K562 (cell line): ENCODE results near the gene YIPF4. TPM values are rescaled to one million over a fixed set of nuclear protein-coding genes. Genes with fewer than 3 reads are reported as not detected.

ENCODE experiments used
- ATAC-seq: fragments of 200-7000 bp; cut with Tn5 transposase; 3 replicates; pipeline ENCODE4 v1.9.1; 2020; ENCODE audit warnings: moderate library complexity
- Bru-seq: library from RNA; stranded (reverse); fragments of 400-500 nt; gene quantifications from one replicate; lab custom pipeline; 2021; lab: Mats Ljungman, UMichigan
- BruChase-seq, 2 experiments: library from RNA; stranded (reverse); fragments of 400-500 nt; gene quantifications; one replicate each; lab custom pipeline; 2021; lab: Mats Ljungman, UMichigan
- BruUV-seq: library from RNA; stranded (reverse); fragments of 400-500 nt; replicated peaks from 2 replicates; lab custom pipeline; 2021; lab: Mats Ljungman, UMichigan
- CTCF ChIA-PET: fragments of 300-600 bp; formaldehyde crosslinking; extraction: SDS; loops from one replicate; lab custom pipeline; 2021; ENCODE audit warnings: low intra/inter-chr PET ratio; lab: Yijun Ruan, JAX
- POLR2A ChIA-PET: fragments of 300-600, 350-650 bp; sonication (Branson Sonifier 250); formaldehyde crosslinking; extraction: SDS; loops from one replicate; lab custom pipeline; 2021; ENCODE audit warnings: antibody characterized with exemption, inconsistent platforms; lab: Yijun Ruan, JAX
- DNase-seq, 4 experiments: peaks; one replicate each; pipeline versions ENCODE4 v3.0.0 to v3.0.0-alpha.2; 2011 to 2018; ENCODE audit warnings: low spot score in 3 of 4, mixed read lengths in 3 of 4; ENCODE audit errors: extremely low read depth in 1 of 4
- FAIRE-seq: peaks from 2 replicates; lab custom pipeline; 2011; peaks lifted over from hg19 to GRCh38; lab: Jason Lieb, UNC
- H2AFZ ChIP-seq: 2 replicates; pipeline ENCODE4 v1.6.0; 2011; ENCODE audit warnings: low read depth, low read length, control low read depth, inconsistent platforms
- H3K27ac ChIP-seq: fragments of 200-600 bp; 3 replicates; pipeline ENCODE4 v1.8.0; 2011; ENCODE audit warnings: low read depth, mild to moderate bottlenecking, control low read depth, inconsistent platforms, low read length, moderate library complexity, mixed read lengths; ENCODE audit errors: extremely low read depth
- H3K27me3 ChIP-seq, 2 experiments: fragments of 300-600 bp in 1 of 2; 2 replicates in 1 of 2; 3 replicates in 1 of 2; pipeline versions ENCODE4 v1.6.0 to v1.8.0; 2011; ENCODE audit warnings: inconsistent platforms in 2 of 2, low read length in 2 of 2, mild to moderate bottlenecking in 1 of 2, mixed read lengths in 1 of 2, moderate library complexity in 1 of 2; ENCODE audit not compliant: control insufficient read depth in 2 of 2, insufficient read depth in 2 of 2
- H3K36me3 ChIP-seq: fragments of 300-600 bp; 3 replicates; pipeline ENCODE4 v1.8.0; 2011; ENCODE audit warnings: mild to moderate bottlenecking, low read length, inconsistent platforms; ENCODE audit not compliant: control insufficient read depth, insufficient read depth
- H3K4me1 ChIP-seq, 2 experiments: fragments of 200-600 bp in 1 of 2; replicated peaks in 1 of 2; 2 replicates in 1 of 2; 3 replicates in 1 of 2; pipeline versions ENCODE4 v1.5.1 to v1.8.0; 2011; ENCODE audit warnings: inconsistent platforms in 2 of 2, low read length in 2 of 2, mild to moderate bottlenecking in 1 of 2, mixed read lengths in 1 of 2, moderate library complexity in 1 of 2; ENCODE audit not compliant: control insufficient read depth in 2 of 2, insufficient read depth in 2 of 2
- H3K4me2 ChIP-seq: 2 replicates; pipeline ENCODE4 v1.6.1; 2011; ENCODE audit warnings: low read length, control low read depth, inconsistent platforms, mixed read lengths; ENCODE audit not compliant: insufficient read depth
- H3K4me3 ChIP-seq: fragments of 200-600 bp; sonication (generic), shearing (Covaris generic); 2 replicates; pipeline ENCODE4 v1.5.1; 2016; ENCODE audit warnings: control low read depth, inconsistent platforms
- H3K79me2 ChIP-seq: fragments of 200-600 bp; 3 replicates; pipeline ENCODE4 v1.8.0; 2011; ENCODE audit warnings: low read length, inconsistent platforms; ENCODE audit not compliant: control insufficient read depth, insufficient read depth
- H3K9ac ChIP-seq, 2 experiments: 2 replicates each; pipeline versions ENCODE4 v1.6.0 to v1.6.1; 2011; ENCODE audit warnings: low read depth in 2 of 2, low read length in 2 of 2, control low read depth in 1 of 2, inconsistent platforms in 1 of 2, mild to moderate bottlenecking in 1 of 2, mixed read lengths in 1 of 2; ENCODE audit not compliant: insufficient read depth in 1 of 2
- H3K9me1 ChIP-seq: one replicate; pipeline ENCODE4 v1.6.0; 2011; ENCODE audit warnings: inconsistent platforms, mild to moderate bottlenecking, low read length, moderate library complexity; ENCODE audit not compliant: control insufficient read depth, insufficient read depth
- H3K9me3 ChIP-seq: replicated peaks from 2 replicates; pipeline ENCODE4 v1.5.1; 2011; ENCODE audit warnings: low read depth, low read length, inconsistent platforms; ENCODE audit not compliant: control insufficient read depth, insufficient read depth
- H4K20me1 ChIP-seq: replicated peaks from 2 replicates; pipeline ENCODE4 v1.6.1; 2011; ENCODE audit warnings: low read length, inconsistent platforms, mixed read lengths; ENCODE audit not compliant: control insufficient read depth, insufficient read depth
- BRCA1 ChIP-seq, 2 experiments: fragments of 450-650 bp in 1 of 2; sonication (generic) in 1 of 2; formaldehyde crosslinking in 1 of 2; IDR thresholded peaks; 2 replicates each; pipeline versions ENCODE4 v1.5.0 to v1.6.1; 2017 to 2020; ENCODE audit warnings: mild to moderate bottlenecking in 1 of 2, missing genetic modification reagents in 1 of 2
- CBFA2T2 ChIP-seq: fragments of 450-650 bp; conservative IDR thresholded peaks from 2 replicates; pipeline ENCODE4 v1.6.1; 2017; ENCODE audit warnings: mild to moderate bottlenecking
- CHD2 ChIP-seq: IDR thresholded peaks from 2 replicates; pipeline ENCODE4 v1.6.1; 2011; ENCODE audit warnings: low read depth, low read length
- GTF2A2 ChIP-seq: IDR thresholded peaks from 2 replicates; pipeline ENCODE4 v1.6.1; 2016; ENCODE audit warnings: mild to moderate bottlenecking, missing genetic modification characterization, missing compliant biosample characterization
- NELFE ChIP-seq: IDR thresholded peaks from 2 replicates; pipeline ENCODE4 v1.6.1; 2011; ENCODE audit warnings: mild to moderate bottlenecking; ENCODE audit not compliant: insufficient read depth, insufficient read length
- POLR2A ChIP-seq: fragments of 450-650 bp; conservative IDR thresholded peaks from 2 replicates; pipeline ENCODE4 v1.6.1; 2016
- TBP ChIP-seq: optimal IDR thresholded peaks from 2 replicates; pipeline ENCODE3; 2011; ENCODE audit warnings: low read depth, low read length, improper control_type of control experiment
- ZNF212 ChIP-seq: fragments of 450-650 bp; formaldehyde crosslinking; IDR thresholded peaks from 2 replicates; pipeline ENCODE4 v1.4.0; 2020; ENCODE audit warnings: mild to moderate bottlenecking
- ZNF75A ChIP-seq: fragments of 450-650 bp; formaldehyde crosslinking; IDR thresholded peaks from 2 replicates; pipeline ENCODE4 v1.4.0; 2020; ENCODE audit warnings: mild to moderate bottlenecking
- WGBS: fragments of 100-300 bp; shearing (Covaris generic); methylation state at CpG from one replicate; pipeline ENCODE4 v1.1.6; 2016; ENCODE audit warnings: low coverage, mixed read lengths; ENCODE audit not compliant: insufficient coverage; ENCODE audit errors: missing lambda C conversion rate; 5-methylcytosine and 5-hydroxymethylcytosine counted together
- in situ Hi-C: fragments of 300-500 bp; cut with MboI; formaldehyde crosslinking; loops from 4 replicates; pipeline ENCODE4 v1.15.0; 2018; ENCODE audit warnings: inconsistent platforms, mixed read lengths
- intact Hi-C: fragments of 100-400 bp; cut with micrococcal nuclease; formaldehyde crosslinking; loops from 2 replicates; pipeline ENCODE4 v1.14.2; 2022
- long read RNA-seq, 3 experiments: library from polyadenylated mRNA in 2 of 3; library from RNA in 1 of 3; unstranded in 2 of 3; stranded (forward) in 1 of 3; transcript quantifications; one replicate each; pipeline ENCODE4 v2.0.0, GENCODE V29; 2019 to 2022
- polyA minus RNA-seq, 3 experiments: library from RNA; depleted of rRNA, polyadenylated mRNA; stranded (reverse); fragments of >200 nt; gene quantifications; 2 replicates each; pipeline ENCODE4 v1.2.3, GENCODE V29; 2011
- polyA plus RNA-seq, 8 experiments: library from polyadenylated mRNA; depleted of rRNA in 4 of 8; stranded (reverse) in 5 of 8; unstranded in 3 of 8; fragments of >200 nt; fragmentation: Nextera tagmentation in 2 of 8; fragmentation: Illumina TruSeq in 1 of 8; extraction: Ambion mirVana in 2 of 8; extraction: Trizol in 1 of 8; gene quantifications; 2 replicates each; pipeline versions ENCODE4 v1.2.1 to v1.2.3, GENCODE V29; 2011 to 2014; ENCODE audit warnings: inconsistent platforms in 1 of 8, missing spikeins in 1 of 8
- total RNA-seq, 7 experiments: library from RNA; depleted of rRNA in 6 of 7; stranded (reverse); fragments of >200 nt in 6 of 7; fragmentation: Illumina TruSeq in 2 of 7; extraction: Trizol in 2 of 7; gene quantifications; 2 replicates each; pipeline versions ENCODE4 v1.2.1 to v1.2.3, GENCODE V29; 2011 to 2021; ENCODE audit warnings: low replicate concordance in 1 of 7
- TF ChIP-seq, protein P1 (sequence below): IDR thresholded peaks from 3 replicates; pipeline ENCODE4 v1.6.1; 2011; ENCODE audit warnings: borderline replicate concordance, mild to moderate bottlenecking; ENCODE audit not compliant: insufficient read length, insufficient read depth
- TF ChIP-seq, protein P2 (sequence below): fragments of 450-650 bp; formaldehyde crosslinking; IDR thresholded peaks from 2 replicates; pipeline ENCODE4 v1.4.0; 2020; ENCODE audit warnings: mild to moderate bottlenecking, moderate library complexity

YIPF4 gene
- total RNA-seq (2011; cell fraction: chromatin; rRNA removed; ENCODE audit: low replicate concordance), result 9.1 and 41.3 TPM in 2 replicates
- total RNA-seq (2011; cell fraction: nucleolus; rRNA removed), result 6.1 and 6.3 TPM in 2 replicates
- total RNA-seq (2011; cell fraction: nucleoplasm; rRNA removed), result 10.7 and 20.3 TPM in 2 replicates
- total RNA-seq (2014; rRNA removed) (7.0 and 8.6 TPM in 2 replicates), total RNA-seq (2014; rRNA removed; fragmentation: Illumina TruSeq; extraction: Trizol) (39.6 and 51.0 TPM in 2 replicates), total RNA-seq (2015; rRNA removed; fragmentation: Illumina TruSeq; extraction: Trizol) (15.3 and 17.5 TPM in 2 replicates), total RNA-seq (2021) (42.7 and 46.9 TPM in 2 replicates), polyA plus RNA-seq (2011; rRNA removed) (14.6 and 26.5 TPM in 2 replicates), polyA plus RNA-seq (2014; fragmentation: Illumina TruSeq; extraction: Trizol) (13.1 and 13.9 TPM in 2 replicates), polyA plus RNA-seq (2014; fragmentation: Nextera tagmentation; extraction: Ambion mirVana) (1 to 10 TPM; 4.9 to 7.7 TPM), polyA plus RNA-seq (2014; rRNA removed) (25.4 and 26.5 TPM in 2 replicates), polyA minus RNA-seq (2011; rRNA and poly(A)+ RNA removed) (10.0 and 11.8 TPM in 2 replicates), Bru-seq, nascent RNA (percentile 73 among the genes with signal in this experiment), BruChase-seq, experiment 1, labeled RNA remaining after a 2-hour chase (percentile 82 among the genes with signal in this experiment), BruChase-seq, experiment 2, labeled RNA remaining after a 6-hour chase (percentile 77 among the genes with signal in this experiment)
- polyA plus RNA-seq (2011; cell fraction: cytosol; rRNA removed), result 2.3 and 6.0 TPM in 2 replicates
- 2.1 and 3.2 TPM in 2 replicates for polyA plus RNA-seq (2011; cell fraction: nucleus; rRNA removed)
- 23.9 and 27.2 TPM in 2 replicates for polyA plus RNA-seq (2012)
- 1.9 and 8.4 TPM in 2 replicates for polyA minus RNA-seq (2011; cell fraction: cytosol; rRNA and poly(A)+ RNA removed)
- polyA minus RNA-seq (2011; cell fraction: nucleus; rRNA and poly(A)+ RNA removed), result 2.3 and 4.3 TPM in 2 replicates
- long read RNA-seq, experiment 1, full-length matches to known transcripts, result 100 of 125 reads
- long read RNA-seq, experiment 1, partial matches to known transcripts, result 6 of 125 reads
- long read RNA-seq, experiment 1, other reads (novel, unspliced or antisense), result 19 of 125 reads
- long read RNA-seq, experiment 2, full-length matches to known transcripts, result 10 of 30 reads
- long read RNA-seq, experiment 2, partial matches to known transcripts, result 4 of 30 reads
- long read RNA-seq, experiment 2, other reads (novel, unspliced or antisense), result 16 of 30 reads
- long read RNA-seq, experiment 3, full-length matches to known transcripts, result 56 of 63 reads
- long read RNA-seq, experiment 3, partial matches to known transcripts, result 2 of 63 reads
- long read RNA-seq, experiment 3, other reads (novel, unspliced or antisense), result 5 of 63 reads

DNA sequence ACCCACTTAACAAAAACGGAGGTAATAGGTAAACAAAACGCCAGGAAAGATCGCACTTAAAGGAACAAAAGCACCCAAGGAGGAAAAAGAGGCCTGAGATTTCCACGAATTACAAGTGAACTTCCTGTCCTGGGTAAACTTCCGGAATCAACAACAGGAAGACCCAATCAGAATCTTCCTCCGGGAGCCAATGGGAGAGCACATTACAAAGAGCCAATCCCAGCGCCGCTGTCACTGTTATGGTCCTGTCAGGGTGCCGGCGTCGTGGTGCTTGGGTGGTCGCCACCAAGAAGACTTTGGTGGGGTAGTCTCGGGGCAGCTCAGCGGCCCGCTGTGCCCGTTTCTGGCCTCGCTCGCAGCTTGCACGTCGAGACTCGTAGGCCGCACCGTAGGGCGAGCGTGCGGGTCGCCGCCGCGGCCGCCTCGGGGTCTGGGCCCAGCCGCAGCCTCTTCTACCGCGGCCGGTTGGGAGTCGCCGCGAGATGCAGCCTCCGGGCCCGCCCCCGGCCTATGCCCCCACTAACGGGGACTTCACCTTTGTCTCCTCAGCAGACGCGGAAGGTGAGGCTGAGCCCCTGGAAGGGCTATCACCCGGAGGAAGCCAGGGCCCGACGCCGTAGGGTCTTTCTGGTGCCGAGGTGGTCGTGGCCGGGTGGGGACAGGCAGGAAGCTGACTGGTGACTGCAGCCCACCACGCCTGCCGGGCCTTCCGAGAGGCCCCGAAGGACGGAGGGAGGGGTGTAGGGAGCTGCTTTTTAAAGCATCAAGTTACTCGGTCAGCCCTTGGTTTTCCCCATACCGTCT, at the start of gene YIPF4:
Gene YIPF4, plus strand, starts transcription at position 231 of the 804 bp plus-strand sequence. Its CDS starts 252 bp downstream, at position 483.
- H3K4me1 ChIP-seq, result peaks cover 11 to 14% of the 10 kb centered on the region in 2 experiments; a peak in 4 of 5 replicates
- peak within 1 kb of the TSS; percentile 87 for H3K4me2 ChIP-seq
- H3K27me3 ChIP-seq, result no peaks in the 10 kb centered on the region
- ChIA-PET CTCF (no interaction called here), POLR2A (interaction anchor here (0.5 to 1.4 kb wide), 4 partner anchors 10 to 88 kb away, joined by 3 to 5 read pairs (median 4); no protein-coding TSS in a partner anchor)
- peak within 1 kb of the TSS; percentile 86 for H2AFZ ChIP-seq
- WGBS, result 1% methylated on average over 58 of the region's 59 CpGs
- DNase-seq (peak; percentile 94 to 100 (median 99)), FAIRE-seq (peak; percentile 97), ATAC-seq (peak; percentile 97)
- H3K9ac ChIP-seq, result peak within 1 kb of the TSS; percentile 93 to 96
- BruUV-seq, result TSS peak; percentile 58
- H3K9me1 ChIP-seq, result no peaks in the 10 kb centered on the region
- H3K4me3 ChIP-seq, result peak within 1 kb of the TSS; percentile 98
- H3K9me3 ChIP-seq, result no peaks in the 10 kb centered on the region
- intact Hi-C loops, result loop anchor here (5.0 kb wide), 1 partner anchor 211 kb away; no protein-coding TSS in a partner anchor
- no peaks in the 10 kb centered on the region for H4K20me1 ChIP-seq
- H3K27ac ChIP-seq, result peak within 1 kb of the TSS; percentile 87
- peaks cover 10% of the 10 kb centered on the region; the same call in 1 of the 3 replicates for H3K36me3 ChIP-seq
- in situ Hi-C loops, result no loop called here
- peaks cover 25% of the 10 kb centered on the region for H3K79me2 ChIP-seq
- no peak for TF ChIP-seq ZNF75A (CRISPR knock-in tag)
- TF ChIP-seq ZNF212, result no peak
- TF ChIP-seq, protein P1, sequence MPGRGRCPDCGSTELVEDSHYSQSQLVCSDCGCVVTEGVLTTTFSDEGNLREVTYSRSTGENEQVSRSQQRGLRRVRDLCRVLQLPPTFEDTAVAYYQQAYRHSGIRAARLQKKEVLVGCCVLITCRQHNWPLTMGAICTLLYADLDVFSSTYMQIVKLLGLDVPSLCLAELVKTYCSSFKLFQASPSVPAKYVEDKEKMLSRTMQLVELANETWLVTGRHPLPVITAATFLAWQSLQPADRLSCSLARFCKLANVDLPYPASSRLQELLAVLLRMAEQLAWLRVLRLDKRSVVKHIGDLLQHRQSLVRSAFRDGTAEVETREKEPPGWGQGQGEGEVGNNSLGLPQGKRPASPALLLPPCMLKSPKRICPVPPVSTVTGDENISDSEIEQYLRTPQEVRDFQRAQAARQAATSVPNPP, result no peak
- no peak for TF ChIP-seq CBFA2T2
- TF ChIP-seq POLR2A, result peak; percentile 81
- no peak; the same call in 1 of the 2 replicates for TF ChIP-seq GTF2A2
- peak; percentile 54 for TF ChIP-seq CHD2
- TF ChIP-seq NELFE, result no peak
- TF ChIP-seq, protein P2, sequence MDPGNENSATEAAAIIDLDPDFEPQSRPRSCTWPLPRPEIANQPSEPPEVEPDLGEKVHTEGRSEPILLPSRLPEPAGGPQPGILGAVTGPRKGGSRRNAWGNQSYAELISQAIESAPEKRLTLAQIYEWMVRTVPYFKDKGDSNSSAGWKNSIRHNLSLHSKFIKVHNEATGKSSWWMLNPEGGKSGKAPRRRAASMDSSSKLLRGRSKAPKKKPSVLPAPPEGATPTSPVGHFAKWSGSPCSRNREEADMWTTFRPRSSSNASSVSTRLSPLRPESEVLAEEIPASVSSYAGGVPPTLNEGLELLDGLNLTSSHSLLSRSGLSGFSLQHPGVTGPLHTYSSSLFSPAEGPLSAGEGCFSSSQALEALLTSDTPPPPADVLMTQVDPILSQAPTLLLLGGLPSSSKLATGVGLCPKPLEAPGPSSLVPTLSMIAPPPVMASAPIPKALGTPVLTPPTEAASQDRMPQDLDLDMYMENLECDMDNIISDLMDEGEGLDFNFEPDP, result no peak
- no peak for TF ChIP-seq BRCA1 (IDR thresholded peaks at IDR 0.05)
- no peak for TF ChIP-seq BRCA1 (CRISPR knock-in tag; IDR thresholded peaks at IDR 0.05)
- peak; percentile 29 for TF ChIP-seq TBP
